Stimulated activated CD4-positive, alpha-beta T cell treated with anti-CD3 and anti-CD28 coated beads, Interleukin-1b, Interleukin-23, amount 100 ng/mL, for 1 hour (primary cell): Measurements from ENCODE around the gene PPM1H.

Experiments
- DNase-seq, 2 donors: peaks; one replicate each; pipeline ENCODE4 v3.0.0-alpha.2; 2020; ENCODE audit warnings: low read depth in 2 of 2

The PPM1H gene

DNA sequence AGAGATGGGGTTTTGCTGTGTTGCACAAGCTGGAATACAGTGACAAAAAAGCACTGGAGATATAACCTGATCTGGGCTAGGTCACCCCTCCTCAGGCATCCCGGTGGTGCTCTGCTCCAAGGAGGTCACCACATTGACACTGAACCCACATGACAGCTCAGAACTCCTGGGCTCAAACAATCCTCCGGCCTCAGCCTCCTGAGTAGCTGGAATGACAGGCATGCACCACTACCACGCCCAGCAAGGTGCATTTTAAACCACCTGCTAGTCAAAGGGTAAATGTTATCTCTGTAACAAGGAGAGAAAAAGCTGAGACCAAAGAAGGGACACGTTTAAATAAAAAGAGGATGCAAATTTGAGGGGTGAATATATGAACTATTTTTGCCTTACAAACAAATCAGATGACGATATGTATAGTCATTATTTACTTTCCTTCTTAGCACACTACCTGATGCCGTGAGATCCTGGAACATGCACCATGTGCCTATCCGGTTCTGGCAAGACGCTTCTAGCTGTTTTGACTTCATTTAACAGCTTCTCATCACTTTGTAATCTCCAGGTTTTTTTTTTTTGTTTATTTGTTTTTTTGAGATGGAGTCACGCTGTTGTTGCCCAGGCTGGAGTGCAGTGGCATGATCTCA, 135.1 kb downstream of the PPM1H start:
- no peak for DNase-seq

DNA sequence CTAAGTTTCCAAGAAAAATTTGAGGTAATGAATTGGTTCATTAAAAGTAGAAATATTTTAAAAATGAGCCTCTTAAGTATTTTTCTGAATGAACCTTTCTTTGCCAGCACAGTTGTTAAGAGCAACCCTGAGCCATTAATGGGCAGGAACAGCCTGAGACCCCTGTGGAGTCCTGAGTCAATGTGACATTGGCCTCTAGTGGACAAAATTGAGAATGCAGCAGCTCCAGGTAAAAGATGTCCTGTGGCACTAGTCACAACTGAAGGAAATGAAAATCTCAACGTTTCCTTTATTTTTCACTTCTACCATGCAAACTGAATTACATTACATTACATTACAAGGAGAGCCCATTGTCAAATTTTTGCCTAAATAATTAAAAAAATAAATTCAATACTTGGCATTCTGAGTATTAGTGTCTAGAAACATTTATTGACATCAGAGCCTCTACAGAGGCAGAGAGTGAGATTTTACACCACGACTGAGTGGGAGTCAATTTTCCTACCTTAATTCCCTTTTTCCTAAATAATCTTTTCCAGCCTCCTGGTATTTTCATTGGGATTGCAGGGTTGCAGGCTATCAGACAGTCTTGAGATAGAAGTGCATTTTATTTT, 135.7 kb downstream of the PPM1H start:
- peak in 1 of 2 donors; percentile 33 for DNase-seq

DNA sequence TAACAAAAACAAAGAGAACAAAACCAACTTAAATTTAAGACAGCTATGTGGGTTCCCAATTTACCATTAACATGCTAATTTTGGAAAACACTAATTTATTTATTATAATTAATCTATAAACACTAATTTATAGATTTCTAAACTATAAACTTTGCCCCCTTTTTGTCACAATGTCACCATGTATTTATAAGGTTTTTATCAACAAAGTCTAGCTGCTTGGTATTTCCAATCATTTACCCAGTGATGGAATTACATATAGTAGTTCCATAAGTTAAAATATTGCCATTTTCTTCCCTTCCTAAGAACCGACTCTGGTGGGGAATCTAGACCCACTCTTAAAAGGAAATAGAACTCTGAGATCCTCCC, 140.7 kb downstream of the PPM1H start:
- no peak for DNase-seq

DNA sequence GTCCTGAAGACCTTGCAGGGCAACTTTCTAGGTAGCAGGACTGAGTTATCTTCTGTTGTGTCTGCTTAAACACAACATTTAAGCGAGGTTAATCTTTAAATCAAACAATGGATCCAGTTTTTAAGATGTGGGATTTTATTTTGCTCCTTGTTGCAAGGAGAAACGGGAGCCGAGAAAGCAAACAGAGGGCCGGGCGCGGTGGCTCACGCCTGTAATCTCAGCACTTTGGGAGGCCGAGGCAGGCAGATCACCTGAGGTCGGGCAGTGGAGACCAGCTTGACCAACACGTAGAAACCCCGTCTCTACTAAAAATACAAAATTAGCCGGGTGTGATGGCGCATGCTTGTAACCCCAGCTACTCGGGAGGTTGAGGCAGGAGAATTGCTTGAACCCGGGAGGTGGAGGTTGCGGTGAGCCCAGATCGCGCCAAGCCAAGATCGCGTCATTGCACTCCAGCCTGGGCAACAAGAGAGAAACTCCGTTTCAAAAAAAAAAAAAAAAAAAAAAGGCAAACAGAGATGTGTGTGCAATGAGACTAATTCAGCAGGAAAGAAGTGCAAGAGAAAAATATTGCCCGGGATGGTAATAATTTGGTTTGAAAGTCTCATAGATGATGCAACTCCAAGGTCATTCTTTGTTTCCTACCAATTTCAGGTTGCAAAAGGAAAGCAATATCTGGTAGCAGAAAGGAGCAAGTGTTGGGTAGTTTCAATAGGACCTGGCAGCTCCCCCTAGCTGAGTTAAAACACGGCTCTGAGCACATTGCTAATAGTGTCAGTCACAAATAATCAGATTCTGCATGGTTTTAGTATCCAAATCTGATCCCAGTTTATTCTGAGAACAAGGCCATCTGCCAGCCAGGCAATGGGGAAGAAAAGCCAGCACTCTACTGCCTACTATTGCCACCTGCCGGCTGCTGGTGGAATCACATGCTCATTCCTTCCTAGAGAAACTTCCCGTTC, 141.4 kb downstream of the PPM1H start:
- peak; percentile 39 to 69 for DNase-seq

DNA sequence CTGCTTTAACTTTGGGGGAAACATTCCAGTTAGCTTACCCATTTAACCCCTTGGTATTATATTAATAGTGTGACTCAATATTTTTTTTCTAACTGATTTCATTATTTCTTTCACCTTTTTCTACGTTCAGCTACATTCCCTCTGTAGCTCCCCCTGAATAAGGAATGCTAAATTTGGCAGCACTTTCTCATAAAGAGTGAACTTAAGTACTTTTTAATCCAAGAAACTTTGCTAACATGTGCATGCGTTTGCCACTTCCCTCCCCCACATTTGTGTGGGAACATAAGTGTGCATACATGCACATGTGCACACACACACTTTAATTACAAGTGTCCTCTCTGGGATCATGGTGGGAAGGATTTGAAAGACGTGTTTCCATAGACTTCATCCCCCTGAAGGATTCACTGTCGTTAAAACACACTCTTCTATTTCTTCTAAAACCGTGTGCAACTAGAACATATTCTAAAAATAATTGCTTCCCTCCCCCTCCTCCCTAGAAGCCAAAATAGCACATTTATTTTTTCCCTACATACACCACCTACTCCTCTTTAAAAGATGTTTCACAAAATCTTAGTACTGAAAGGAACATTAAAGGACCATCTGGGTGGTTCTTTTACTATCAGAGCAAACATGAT, 142.6 kb downstream of the PPM1H start:
- no peak for DNase-seq

DNA sequence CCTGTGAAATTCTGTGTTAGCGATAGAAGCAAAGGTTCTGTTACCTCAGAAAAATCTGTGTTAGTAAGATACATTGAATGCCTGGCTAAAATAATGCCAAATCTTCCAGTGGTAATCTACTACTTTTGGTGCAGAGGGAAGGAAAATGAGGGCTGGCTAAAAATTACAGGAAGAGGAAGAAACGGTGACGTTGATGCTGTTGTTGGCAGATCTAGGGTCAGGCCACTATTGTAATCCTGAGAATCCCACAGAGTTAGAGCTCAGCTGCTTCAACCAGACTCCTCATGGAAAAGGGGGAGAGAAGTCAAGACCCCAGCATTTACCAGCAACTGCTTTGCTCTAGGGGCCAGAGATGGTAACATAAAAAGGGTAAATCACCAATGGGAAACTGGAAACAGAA, 145.1 kb downstream of the PPM1H start:
- DNase-seq, result no peak

DNA sequence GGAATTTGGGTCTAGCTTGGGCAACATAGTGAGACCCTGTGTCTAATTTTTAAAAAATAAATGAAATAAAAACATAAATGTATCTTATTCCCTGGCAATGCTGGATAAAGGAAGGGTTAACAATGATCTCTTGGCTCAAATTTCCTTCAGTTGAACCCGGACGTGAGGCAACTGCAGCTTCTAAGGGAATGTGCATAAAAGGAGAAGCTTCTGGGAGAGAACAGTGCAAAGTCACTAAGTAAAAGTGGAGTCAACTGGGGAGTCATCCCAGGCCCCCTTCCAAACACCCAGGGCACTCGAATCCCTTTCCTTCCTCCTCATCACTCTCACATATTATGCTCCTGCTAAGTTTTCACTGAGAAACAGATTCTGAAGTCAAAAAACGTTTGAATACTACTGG, 147.3 kb downstream of the PPM1H start:
- DNase-seq, result no peak

DNA sequence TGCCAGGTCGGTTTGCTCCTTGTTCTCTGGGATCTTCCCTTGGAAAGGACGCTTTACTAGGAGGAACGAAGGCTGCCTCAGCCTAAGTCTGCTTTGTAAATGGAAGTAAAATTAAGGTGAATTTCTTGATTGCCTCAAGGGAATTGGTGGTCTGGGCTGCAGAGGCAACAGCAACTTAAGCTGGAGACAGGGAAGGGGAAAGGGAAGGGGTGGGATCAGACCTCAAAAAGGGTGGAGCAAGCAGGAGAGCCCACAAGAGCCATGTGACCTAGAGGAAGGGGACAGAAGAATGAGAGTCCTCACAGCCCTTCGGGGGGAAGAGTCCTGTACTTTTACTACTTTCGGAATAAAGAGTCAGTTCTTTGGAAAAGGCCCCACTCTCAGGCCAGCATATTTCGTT, 147.9 kb downstream of the PPM1H start:
- no peak for DNase-seq

DNA sequence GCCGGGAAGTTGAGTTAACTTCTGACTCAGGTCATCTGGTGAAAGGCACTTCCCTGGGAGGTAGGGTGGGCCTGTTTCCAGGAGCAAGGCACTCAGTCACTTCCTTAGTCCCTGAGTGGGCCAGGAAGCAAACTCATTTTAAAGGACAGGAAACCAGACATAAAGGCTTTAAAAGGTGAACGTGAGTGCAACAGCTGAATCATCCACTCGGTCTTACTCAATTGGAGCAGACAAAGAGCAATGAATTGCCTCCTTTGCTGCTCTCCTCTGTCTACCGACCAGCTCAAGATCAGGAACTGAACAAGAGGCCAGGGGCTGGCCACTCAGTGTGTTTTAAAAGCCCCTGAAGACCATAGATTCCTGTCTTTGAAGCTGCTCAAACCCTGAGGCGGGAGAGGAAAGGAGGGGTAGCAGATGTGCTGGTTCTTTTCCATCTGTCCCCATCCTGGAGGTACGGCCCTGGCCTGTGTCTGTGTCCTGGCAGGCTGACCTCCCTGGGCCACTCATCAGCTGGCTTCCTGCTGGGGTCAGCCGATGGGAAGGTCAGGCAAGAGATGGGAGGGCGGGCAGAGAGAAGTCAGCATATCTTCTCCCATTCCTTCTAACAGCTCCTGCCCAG, 148.9 kb downstream of the PPM1H start:
- no peak for DNase-seq

DNA sequence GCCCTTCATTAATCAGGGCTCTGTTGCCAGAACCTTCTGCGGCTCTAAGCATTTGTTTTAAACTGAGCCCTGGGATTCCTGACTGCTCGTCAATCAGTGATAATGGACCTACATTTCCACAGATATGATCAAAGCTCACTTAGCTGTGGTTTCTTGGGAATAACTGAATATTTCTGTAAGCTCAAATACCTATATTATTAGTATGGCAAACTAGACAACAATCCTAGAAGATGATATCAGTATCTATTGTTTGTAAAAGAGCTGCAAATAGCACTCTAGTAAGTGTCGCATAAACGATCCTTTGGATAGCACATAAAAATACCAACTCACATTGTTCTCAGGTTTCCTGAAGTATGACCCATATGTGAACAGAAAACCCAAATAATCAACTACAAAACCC, 150.4 kb downstream of the PPM1H start:
- no peak for DNase-seq

DNA sequence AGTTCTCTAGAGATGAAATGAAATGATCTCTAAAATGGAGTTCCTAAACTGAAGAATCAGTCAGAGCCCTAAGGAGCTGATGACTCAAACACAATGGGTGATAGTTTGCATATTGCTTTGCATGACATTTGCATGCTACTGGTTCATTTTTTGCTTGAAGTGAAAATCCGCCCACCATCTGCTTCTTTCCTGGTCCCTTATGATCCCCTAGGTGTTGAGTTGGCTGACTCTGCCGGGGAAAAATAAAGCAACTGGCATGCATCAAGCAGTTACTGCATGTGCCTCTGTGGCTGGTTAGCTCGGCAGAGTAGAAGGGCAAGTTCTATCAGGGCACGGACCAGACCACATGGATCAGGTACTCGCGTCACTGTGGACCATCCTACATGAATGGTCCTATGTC, 151.1 kb downstream of the PPM1H start:
- no peak for DNase-seq

DNA sequence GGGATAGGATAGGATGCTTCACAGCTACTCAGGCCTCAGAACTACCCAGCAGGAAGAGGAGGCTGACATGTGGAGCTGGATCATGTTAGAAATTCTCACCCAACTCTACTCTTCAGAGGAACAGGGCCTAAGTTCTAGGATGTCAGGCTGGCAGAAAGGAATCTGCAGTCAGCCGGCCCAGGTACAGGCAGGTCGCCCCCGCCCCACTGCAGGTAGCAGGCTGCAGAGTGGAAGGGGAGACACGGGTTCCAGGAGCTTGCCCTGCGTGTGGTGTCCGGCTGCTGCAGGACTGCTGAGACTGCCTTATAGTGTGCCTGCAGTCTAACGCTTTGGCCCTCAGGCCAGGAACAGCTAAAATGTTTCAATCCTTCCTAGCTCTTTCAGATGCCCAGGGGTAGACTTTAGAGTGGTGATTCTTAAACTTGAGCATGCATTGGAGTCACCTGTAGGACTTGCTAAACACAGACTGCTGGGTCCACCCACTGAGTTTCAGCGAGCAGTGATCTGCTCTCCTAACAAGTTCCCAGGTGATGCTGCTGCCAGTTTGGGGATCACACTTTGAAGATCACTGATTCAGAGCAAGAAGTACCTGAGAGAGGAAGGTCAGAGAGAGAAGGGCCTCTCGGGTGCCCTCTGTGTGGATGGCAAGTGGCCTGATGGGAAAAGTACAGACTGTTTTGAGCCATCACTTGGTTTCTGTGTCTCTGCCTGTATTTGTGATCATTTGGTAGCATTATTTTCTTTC, 153.6 kb downstream of the PPM1H start:
- no peak for DNase-seq

DNA sequence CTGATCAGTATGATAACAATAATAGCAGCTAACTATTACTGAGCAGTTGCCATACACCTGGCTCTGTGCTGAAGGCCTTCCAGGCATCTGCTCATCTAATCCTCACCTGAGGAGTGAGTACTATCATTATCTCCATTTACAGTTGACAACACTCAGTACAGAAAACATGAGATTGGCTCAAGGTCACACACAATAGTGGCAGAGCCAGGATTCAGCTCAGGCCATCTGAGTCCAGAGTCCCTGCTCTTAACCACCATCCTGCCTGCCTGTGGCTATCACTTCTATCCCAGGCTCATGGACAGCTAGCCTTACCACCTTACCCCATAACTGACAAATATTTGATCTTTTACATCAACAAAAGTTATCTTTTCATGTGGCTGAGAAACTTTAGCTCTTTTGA, 155.5 kb downstream of the PPM1H start:
- DNase-seq, result no peak

DNA sequence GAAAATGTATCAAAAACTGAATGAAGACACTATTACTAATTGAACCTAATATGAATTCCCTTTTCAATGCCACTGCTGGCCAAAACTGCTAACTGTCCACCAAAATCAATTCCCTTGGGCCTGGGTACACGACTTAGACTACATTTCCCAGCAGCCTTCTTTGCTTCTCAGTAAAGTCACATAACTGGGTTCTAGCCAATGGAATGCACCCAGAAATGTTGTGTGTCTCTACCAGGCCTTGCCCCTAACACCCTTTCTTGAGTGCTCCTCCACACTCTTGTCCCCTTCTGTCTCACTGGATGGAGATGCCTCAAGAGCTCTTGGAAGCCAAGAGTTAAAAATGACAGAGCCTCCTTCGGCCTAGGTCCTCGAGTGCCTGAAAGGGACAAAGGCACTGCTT, 156.8 kb downstream of the PPM1H start:
- DNase-seq, result no peak

DNA sequence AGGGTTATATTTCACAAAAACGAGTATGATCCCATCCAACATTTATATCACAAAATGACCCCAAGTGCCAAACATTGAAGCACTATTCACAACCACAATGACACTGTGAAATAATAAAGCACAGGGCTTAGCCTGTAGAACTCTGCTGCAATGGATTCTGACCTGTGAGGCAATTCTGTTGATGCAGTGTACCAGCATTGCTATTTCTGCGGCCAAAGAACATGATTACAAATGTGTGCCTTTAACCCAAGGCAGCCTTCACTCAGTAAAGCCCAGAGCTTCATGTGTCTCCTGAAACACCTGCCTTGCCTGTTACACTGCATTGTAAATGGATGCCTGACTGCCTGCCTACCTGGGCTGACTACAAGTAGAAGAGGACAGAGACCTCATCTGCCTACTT, 158.0 kb downstream of the PPM1H start:
- DNase-seq, result no peak

DNA sequence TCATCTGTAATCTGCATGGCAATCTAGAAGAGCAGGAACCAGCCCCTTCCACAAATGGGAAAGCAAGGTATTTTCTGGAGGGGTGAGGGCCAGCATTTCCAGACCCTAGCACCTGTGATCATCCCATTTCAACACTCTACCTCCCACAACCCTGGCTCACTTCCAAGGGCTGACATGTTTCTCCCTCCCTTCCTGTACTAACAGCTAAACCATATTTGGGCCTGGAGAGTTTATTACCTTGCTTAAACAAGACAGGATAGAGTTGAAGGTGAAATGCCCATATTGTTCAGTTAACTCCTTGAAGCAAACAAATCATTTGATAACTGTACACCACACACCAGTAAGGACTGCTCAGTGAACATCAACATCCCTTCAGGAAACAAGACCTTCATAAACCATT, 158.4 kb downstream of the PPM1H start:
- no peak for DNase-seq

DNA sequence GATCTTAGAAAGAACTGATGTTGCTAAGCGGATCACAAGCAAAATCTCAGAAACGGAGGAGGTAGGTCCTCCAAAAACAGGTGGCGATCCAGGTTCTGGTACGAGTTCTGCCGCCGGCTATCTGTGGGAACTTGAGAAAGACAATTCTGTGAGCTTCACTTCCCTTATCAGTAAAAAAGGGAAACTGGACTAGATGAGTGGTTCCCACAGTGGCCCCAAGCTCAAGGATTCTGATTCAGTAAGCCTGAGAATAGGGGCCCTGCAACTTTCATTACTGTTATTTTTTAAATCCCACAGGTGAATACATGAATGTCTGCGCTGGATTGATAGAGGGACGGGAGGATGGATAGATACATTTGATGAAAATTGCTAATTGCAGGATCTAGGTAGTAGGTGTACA, 160.2 kb downstream of the PPM1H start:
- no peak for DNase-seq

DNA sequence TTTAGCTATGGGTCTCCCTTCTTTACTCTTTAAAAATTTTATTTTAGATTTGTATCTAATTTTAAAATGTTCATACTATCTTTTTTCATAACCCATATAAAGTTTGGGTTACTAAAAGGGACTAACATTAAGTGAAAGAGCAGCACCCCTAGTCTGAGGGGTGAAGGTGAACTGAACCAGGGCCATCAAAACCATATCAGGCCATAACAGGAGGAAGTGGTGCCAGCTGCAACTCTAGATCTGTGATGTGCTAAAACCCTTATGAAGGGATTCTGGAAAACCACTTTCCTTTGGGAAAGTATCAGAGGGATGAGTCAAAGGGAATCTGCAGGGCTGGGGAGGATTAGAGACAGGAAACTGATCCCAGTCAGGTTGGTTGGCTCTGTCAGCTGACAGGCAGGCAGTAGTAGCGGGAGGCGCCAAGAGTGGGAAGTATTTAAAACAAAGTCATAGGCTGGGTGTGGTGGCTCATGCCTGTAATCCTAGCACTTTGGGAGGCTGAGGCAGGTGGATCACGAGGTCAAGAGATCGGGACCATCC, 162.5 kb downstream of the PPM1H start:
- no peak for DNase-seq

DNA sequence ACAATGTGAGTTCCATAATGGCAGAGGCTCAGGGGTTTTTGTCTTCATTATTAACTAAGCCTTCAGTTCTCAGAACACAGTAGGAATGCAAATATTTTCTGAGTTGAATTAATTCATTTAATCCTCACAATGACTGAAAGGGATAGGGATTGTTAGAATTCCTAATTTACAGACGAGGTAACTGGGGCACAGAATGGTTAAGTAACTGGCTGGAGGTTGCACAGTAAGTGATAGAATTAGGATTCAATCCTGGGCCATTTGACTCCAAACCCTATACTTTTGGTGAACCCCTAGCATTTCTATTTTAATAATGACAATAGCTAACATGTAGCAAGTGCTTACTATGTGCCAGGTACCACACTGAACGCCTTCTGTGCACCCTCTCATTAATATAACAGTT, 163.1 kb downstream of the PPM1H start:
- DNase-seq, result no peak

DNA sequence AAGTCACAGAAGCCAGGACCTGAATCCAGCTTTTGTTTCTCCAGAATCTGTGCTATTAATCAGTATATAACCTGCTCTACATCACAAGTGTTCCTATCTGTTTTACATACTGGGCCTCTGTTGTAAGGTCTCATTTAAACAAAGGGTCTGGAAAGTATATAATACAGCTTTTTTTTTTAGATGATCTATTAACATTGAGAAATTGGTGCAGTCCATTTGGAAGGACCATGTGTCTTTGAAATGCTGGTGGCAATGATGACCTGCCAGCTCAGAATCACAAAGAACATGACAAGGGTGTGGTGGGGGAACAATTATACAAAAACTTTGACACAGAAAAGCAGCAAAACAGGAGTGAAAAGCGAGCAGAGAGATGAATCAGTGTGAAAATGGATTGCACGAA, 164.6 kb downstream of the PPM1H start:
- no peak for DNase-seq

DNA sequence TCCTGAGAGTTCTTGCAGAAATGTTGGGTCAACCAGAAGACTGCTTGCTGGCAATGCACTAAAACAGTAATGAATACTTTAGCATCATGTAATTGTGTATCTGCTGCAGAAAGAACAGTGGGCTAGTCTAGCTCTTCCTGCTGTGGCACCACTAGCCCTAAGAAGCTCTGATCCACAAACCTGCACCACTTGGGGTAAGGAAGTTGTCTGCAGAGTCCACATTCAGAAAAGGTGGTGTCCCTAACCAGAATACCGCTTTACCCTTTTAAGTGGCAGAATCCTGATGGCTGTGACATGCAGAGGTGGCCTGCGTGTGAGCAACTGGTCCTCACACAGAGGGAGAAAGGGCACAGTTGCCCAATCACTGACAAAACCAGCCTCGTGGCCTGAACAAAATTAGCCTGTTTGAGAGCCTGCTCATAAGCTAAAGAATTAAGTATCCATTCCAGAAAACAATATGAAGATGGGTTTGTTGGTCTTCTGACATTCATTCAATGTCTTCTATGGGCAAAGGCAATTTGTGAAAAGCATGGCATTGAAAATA, 165.8 kb downstream of the PPM1H start:
- no peak for DNase-seq
